Endometrial microvascular endothelial cells (primary cell): ENCODE results near the gene DOK5. TPM values are rescaled to one million over a fixed set of nuclear protein-coding genes. Genes with fewer than 3 reads are reported as not detected.

Experiments used
- in situ Hi-C: cut with HindIII; loops from 2 replicates; pipeline ENCODE4 v1.10.0; 2017; ENCODE audit warnings: low sequenced_read_pairs, low pct_unique_long_range_greater_than_20kb; ENCODE audit errors: inconsistent ontology term
- total RNA-seq: library from RNA; depleted of rRNA; stranded (reverse); fragments of >200 nt; gene quantifications from one replicate; pipeline ENCODE4 v1.2.3, GENCODE V29; 2015; ENCODE audit errors: inconsistent ontology term

The DOK5 gene
- total RNA-seq, 1 donor from 2014 or later, result not detected

GRCh38 chr20:54657268-54657826, 182.0 kb downstream of the DOK5 start:
- in situ Hi-C loops, result no loop called here

- in situ Hi-C loops, result no loop called here
These were observed 183.1 kb downstream of the DOK5 start for GRCh38 chr20:54658525-54658924.

- in situ Hi-C loops, result no loop called here
These were observed 185.9 kb downstream of the DOK5 start for GRCh38 chr20:54661265-54661664.

- in situ Hi-C loops, result no loop called here
These were observed 186.6 kb downstream of the DOK5 start for GRCh38 chr20:54661880-54662465.

GRCh38 chr20:54665812-54666211, 190.4 kb downstream of the DOK5 start:
- in situ Hi-C loops, result no loop called here

GRCh38 chr20:54668271-54669039, 193.1 kb downstream of the DOK5 start:
- in situ Hi-C loops, result no loop called here

GRCh38 chr20:54669040-54669363, 193.6 kb downstream of the DOK5 start:
- in situ Hi-C loops, result no loop called here

GRCh38 chr20:54678253-54678652, 202.9 kb downstream of the DOK5 start:
- in situ Hi-C loops, result no loop called here

GRCh38 chr20:54680439-54680838, 205.0 kb downstream of the DOK5 start:
- in situ Hi-C loops, result no loop called here

GRCh38 chr20:54680872-54681619, 205.7 kb downstream of the DOK5 start:
- in situ Hi-C loops, result no loop called here

GRCh38 chr20:54681869-54682268, 206.5 kb downstream of the DOK5 start:
- in situ Hi-C loops, result no loop called here

GRCh38 chr20:54688476-54688875, 213.1 kb downstream of the DOK5 start:
- in situ Hi-C loops, result no loop called here

GRCh38 chr20:54690323-54690722, 214.9 kb downstream of the DOK5 start:
- in situ Hi-C loops, result no loop called here

- in situ Hi-C loops, result no loop called here
These were observed 215.9 kb downstream of the DOK5 start for GRCh38 chr20:54691327-54691726.

GRCh38 chr20:54692168-54692887, 216.9 kb downstream of the DOK5 start:
- in situ Hi-C loops, result no loop called here

- in situ Hi-C loops, result no loop called here
These were observed 219.1 kb downstream of the DOK5 start for GRCh38 chr20:54694516-54694915.

- in situ Hi-C loops, result no loop called here
These were observed 223.0 kb downstream of the DOK5 start for GRCh38 chr20:54698373-54698772.
